Activated CD8-positive, alpha-beta memory T cell treated with anti-CD3 and anti-CD28 coated beads, Interleukin-2, amount 10 ng/mL, durations not matched to agents 7 days and 5 days (primary cell): ENCODE measurements around the gene MAD2L1. TPM values are rescaled to one million over a fixed set of nuclear protein-coding genes. Genes with fewer than 3 reads are reported as not detected.
"Not testable (repeated sequence)": the region's sequence is repeated elsewhere in the genome, so short reads cannot be mapped to it uniquely, and the experiment has no call there.

Experiments used
- ATAC-seq: fragments of 150-1000 bp; cut with Tn5 transposase; one replicate; pipeline ENCODE4 v1.10.0; 2021; ENCODE audit warnings: moderate library complexity
- CTCF ChIA-PET: fragments of 350-600 bp; sonication (Branson Sonifier 250); formaldehyde crosslinking; loops from one replicate; lab custom pipeline; 2021; ENCODE audit warnings: antibody characterized with exemption; lab: Charles Lee
- DNase-seq: peaks from one replicate; pipeline ENCODE4 v3.0.0-alpha.2; 2020
- H3K27ac Mint-ChIP-seq: one replicate; pipeline ENCODE4 v1.8.0; 2021; ENCODE audit warnings: mild to moderate bottlenecking, mixed read lengths
- H3K27me3 Mint-ChIP-seq: one replicate; pipeline ENCODE4 v1.8.0; 2021; ENCODE audit warnings: mixed read lengths
- H3K36me3 Mint-ChIP-seq: one replicate; pipeline ENCODE4 v1.8.0; 2021; ENCODE audit warnings: mild to moderate bottlenecking, mixed read lengths
- H3K4me1 Mint-ChIP-seq: one replicate; pipeline ENCODE4 v1.8.0; 2021; ENCODE audit warnings: mixed read lengths
- H3K4me3 Mint-ChIP-seq: one replicate; pipeline ENCODE4 v1.8.0; 2021; ENCODE audit warnings: mild to moderate bottlenecking, moderate library complexity, mixed read lengths
- H3K9me3 Mint-ChIP-seq: one replicate; pipeline ENCODE4 v1.8.0; 2022; ENCODE audit warnings: low read depth, mixed read lengths
- total RNA-seq, 2 experiments: library from RNA; stranded (reverse); gene quantifications; one replicate each; pipeline ENCODE4 v1.2.3, GENCODE V29; 2021

Gene MAD2L1
- 10 to 100 TPM; 66.9 to 75.4 TPM for total RNA-seq

- peak; percentile 99 for DNase-seq
- H3K27me3 Mint-ChIP-seq, result no peaks in the 10 kb centered on the region
- H3K36me3 Mint-ChIP-seq, result peaks cover 37% of the 10 kb centered on the region
- H3K4me3 Mint-ChIP-seq, result peak within 1 kb of the TSS; percentile 91
- ATAC-seq, result peak; percentile 94
- peaks cover 67% of the 10 kb centered on the region for H3K4me1 Mint-ChIP-seq
- peak within 1 kb of the TSS; percentile 99 for H3K27ac Mint-ChIP-seq
- CTCF ChIA-PET, result interaction anchor here (1.6 to 1.7 kb wide), 2 partner anchors 438 to 1125 kb away, joined by 3 to 11 read pairs; partner anchors contain the start of gene PDE5A
- no peaks in the 10 kb centered on the region for H3K9me3 Mint-ChIP-seq
These were observed at the start of gene MAD2L1 for GRCh38 chr4:120066517-120067340. Gene MAD2L1, minus strand, starts transcription at chr4:120066848. Its CDS starts 114 bp downstream, at chr4:120066734.

- Mint-ChIP-seq H3K36me3 (no peaks in the 10 kb centered on the region), H3K27me3 (peaks cover 3% of the 10 kb centered on the region), H3K4me1 (no peaks in the 10 kb centered on the region), H3K27ac (no peak overlapping the region), H3K9me3 (peaks cover 1% of the 10 kb centered on the region), H3K4me3 (no peak overlapping the region)
- no peak for DNase-seq
- ATAC-seq, result no peak
- CTCF ChIA-PET, result no interaction called here
These were observed 45.1 kb upstream of the MAD2L1 start for GRCh38 chr4:120111745-120112144.

- Mint-ChIP-seq H3K27me3 (peaks cover 3% of the 10 kb centered on the region), H3K9me3 (no peaks in the 10 kb centered on the region), H3K36me3 (no peaks in the 10 kb centered on the region), H3K4me3 (no peak overlapping the region), H3K4me1 (no peaks in the 10 kb centered on the region), H3K27ac (no peak overlapping the region)
- CTCF ChIA-PET, result no interaction called here
- DNase-seq, result no peak
- no peak for ATAC-seq
These were observed 42.8 kb upstream of the MAD2L1 start for GRCh38 chr4:120109406-120109805.

DNA sequence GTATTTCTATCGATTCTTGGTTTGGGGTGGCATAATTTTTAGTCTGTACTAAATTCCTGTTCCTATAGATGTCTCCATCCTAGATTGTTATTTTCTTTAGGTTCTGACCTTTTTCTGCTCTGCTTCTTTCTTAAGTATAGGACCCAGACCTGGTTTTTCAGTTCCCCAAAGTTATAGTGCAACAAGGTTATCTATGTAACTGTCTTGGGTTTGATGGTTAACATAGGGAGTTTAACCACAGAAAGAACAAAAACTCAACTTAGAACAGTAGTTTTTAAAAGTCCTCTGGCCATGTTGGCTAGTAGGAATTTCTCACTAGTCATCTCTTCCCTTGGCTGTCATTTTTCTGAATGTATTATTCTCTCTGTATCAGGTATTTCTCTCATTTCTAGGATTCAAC is 38.8 kb upstream of the MAD2L1 start:
- Mint-ChIP-seq H3K27me3 (no peaks in the 10 kb centered on the region), H3K4me1 (no peaks in the 10 kb centered on the region), H3K36me3 (no peaks in the 10 kb centered on the region), H3K9me3 (no peaks in the 10 kb centered on the region), H3K4me3 (no peak overlapping the region), H3K27ac (no peak overlapping the region)
- CTCF ChIA-PET, result no interaction called here
- DNase-seq, result no peak
- ATAC-seq, result no peak

DNA sequence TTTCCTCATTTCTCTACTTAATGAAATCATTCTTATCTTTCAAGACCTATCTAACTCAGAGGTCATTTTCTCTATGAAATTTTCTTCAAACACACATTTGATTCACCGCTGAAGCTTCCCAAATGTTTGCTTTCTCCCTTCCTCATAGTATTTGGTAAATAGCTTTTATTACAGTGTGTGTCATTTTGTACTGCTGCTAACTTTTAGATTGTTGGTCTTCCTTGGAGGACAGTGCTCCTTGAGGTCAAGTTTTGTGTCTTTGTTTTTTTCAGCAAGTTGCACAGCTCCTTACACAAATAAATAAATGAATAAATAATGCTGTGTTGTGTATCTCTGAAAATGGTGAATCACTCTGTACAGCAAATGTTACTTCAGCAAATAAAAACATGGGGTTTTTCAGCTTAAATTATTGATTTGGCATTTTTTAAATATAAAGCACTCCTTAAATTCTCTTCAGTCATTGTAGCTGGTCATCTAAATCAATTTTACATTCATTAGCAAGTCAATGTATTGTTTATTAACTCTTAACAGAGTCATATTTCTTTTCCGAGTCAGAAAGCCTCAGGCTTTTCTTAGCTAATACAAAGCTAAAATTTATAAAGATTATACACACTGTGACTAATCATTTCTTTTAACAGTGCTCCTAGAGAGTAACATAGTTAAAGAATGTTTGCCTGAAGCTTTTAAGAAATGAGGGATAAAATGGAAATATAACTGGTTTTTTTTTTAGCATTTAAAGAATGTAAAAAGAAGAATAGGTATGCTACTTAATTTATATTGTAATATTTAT is 30.1 kb upstream of the MAD2L1 start:
- CTCF ChIA-PET, result no interaction called here
- H3K36me3 Mint-ChIP-seq, result no peaks in the 10 kb centered on the region
- no peaks in the 10 kb centered on the region for H3K27me3 Mint-ChIP-seq
- H3K27ac Mint-ChIP-seq, result no peak overlapping the region
- H3K4me1 Mint-ChIP-seq, result peaks cover 4% of the 10 kb centered on the region
- H3K4me3 Mint-ChIP-seq, result no peak overlapping the region
- DNase-seq (no peak), ATAC-seq (no peak)
- no peaks in the 10 kb centered on the region for H3K9me3 Mint-ChIP-seq

- ATAC-seq, result no peak
- Mint-ChIP-seq H3K4me3 (no peak overlapping the region), H3K27ac (no peak overlapping the region), H3K36me3 (no peaks in the 10 kb centered on the region), H3K4me1 (peaks cover 13% of the 10 kb centered on the region), H3K9me3 (peaks cover 2% of the 10 kb centered on the region), H3K27me3 (no peaks in the 10 kb centered on the region)
- CTCF ChIA-PET, result no interaction called here
- DNase-seq, result no peak
These were observed 21.9 kb upstream of the MAD2L1 start for GRCh38 chr4:120088507-120088906.

GRCh38 chr4:120088066-120088465 is 21.4 kb upstream of the MAD2L1 start:
- ATAC-seq, H3K27ac Mint-ChIP-seq, CTCF ChIA-PET, H3K36me3 Mint-ChIP-seq, H3K27me3 Mint-ChIP-seq, DNase-seq, H3K9me3 Mint-ChIP-seq, H3K4me3 Mint-ChIP-seq: not testable (repeated sequence)
- H3K4me1 Mint-ChIP-seq, result peaks cover 13% of the 10 kb centered on the region

GRCh38 chr4:120085705-120086104 is 19.1 kb upstream of the MAD2L1 start:
- Mint-ChIP-seq H3K4me1 (no peaks in the 10 kb centered on the region), H3K27me3 (peaks cover 5% of the 10 kb centered on the region), H3K9me3 (peaks cover 2% of the 10 kb centered on the region), H3K27ac (no peak overlapping the region), H3K4me3 (no peak overlapping the region), H3K36me3 (no peaks in the 10 kb centered on the region)
- ATAC-seq, result no peak
- no peak for DNase-seq
- CTCF ChIA-PET, result no interaction called here

DNA sequence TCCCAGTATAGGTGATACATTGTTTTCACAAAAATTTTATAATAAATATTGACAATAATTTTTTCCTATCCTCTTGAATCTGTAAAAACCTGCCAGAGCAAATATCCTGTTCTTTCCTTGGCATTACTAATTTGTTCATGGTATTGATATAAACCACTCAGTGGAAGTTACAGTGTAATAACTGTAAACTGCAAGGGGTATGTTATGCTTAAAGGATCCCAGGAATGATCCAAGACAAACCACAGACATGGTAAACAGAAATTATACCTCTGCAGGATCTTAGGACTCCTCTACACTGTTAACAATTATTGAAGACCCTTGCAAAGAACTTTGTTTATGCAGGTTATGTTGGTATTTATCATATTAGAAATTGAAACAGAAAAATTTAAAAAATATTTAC is 17.7 kb upstream of the MAD2L1 start:
- Mint-ChIP-seq H3K27ac (no peak overlapping the region), H3K36me3 (no peaks in the 10 kb centered on the region), H3K4me1 (no peaks in the 10 kb centered on the region), H3K27me3 (peaks cover 5% of the 10 kb centered on the region), H3K4me3 (no peak overlapping the region), H3K9me3 (peaks cover 2% of the 10 kb centered on the region)
- DNase-seq (no peak), ATAC-seq (no peak)
- CTCF ChIA-PET, result interaction anchor here (0.9 kb wide), 1 partner anchor 19 kb away, joined by 3 read pairs; no protein-coding TSS in a partner anchor

DNA sequence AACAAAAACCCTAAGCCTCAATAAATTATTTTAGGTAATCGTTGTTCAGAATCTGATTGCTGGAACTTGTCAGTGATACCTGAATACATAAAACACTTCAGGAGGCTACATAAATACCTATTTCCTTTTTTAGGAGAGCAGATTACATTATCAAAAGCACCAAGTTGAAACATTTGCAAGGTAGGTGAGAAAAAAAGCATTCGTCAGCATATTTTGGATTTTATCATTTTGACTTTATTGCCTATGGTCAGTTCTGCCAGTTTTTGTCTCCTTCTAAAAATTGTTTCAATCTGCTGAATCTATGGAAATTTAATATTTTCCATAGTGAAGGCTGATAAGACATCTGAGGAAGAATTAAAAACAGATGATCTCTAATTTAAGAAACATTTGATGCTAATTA is 16.5 kb upstream of the MAD2L1 start:
- CTCF ChIA-PET, result interaction anchor here (0.9 kb wide), 1 partner anchor 17 kb away, joined by 3 read pairs; no protein-coding TSS in a partner anchor
- peaks cover 2% of the 10 kb centered on the region for H3K9me3 Mint-ChIP-seq
- no peak overlapping the region for H3K4me3 Mint-ChIP-seq
- ATAC-seq, result no peak
- no peaks in the 10 kb centered on the region for H3K4me1 Mint-ChIP-seq
- no peaks in the 10 kb centered on the region for H3K36me3 Mint-ChIP-seq
- peaks cover 5% of the 10 kb centered on the region for H3K27me3 Mint-ChIP-seq
- no peak for DNase-seq
- H3K27ac Mint-ChIP-seq, result no peak overlapping the region

DNA sequence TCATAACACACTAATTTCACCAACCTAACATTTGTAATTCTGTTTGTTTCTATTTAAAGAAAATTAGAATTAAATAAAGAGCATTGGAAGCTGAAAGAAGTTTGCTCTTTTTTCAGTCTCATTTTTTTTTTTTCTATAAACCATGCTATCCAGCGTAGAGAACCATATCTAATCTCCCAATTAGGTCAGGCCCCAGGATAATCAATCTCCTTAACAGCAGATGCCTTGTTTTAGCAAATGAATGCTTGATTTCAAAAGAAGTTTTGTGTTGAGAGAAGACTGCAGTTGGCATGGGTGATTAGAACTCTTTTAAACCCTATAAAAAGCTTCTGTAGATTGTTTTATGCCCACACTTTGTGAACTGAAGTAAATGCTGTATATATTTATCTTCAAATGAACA is 15.6 kb upstream of the MAD2L1 start:
- Mint-ChIP-seq H3K27ac (no peak overlapping the region), H3K4me3 (no peak overlapping the region), H3K9me3 (no peaks in the 10 kb centered on the region), H3K36me3 (no peaks in the 10 kb centered on the region), H3K27me3 (peaks cover 5% of the 10 kb centered on the region), H3K4me1 (no peaks in the 10 kb centered on the region)
- CTCF ChIA-PET, result no interaction called here
- DNase-seq, result no peak
- no peak for ATAC-seq

DNA sequence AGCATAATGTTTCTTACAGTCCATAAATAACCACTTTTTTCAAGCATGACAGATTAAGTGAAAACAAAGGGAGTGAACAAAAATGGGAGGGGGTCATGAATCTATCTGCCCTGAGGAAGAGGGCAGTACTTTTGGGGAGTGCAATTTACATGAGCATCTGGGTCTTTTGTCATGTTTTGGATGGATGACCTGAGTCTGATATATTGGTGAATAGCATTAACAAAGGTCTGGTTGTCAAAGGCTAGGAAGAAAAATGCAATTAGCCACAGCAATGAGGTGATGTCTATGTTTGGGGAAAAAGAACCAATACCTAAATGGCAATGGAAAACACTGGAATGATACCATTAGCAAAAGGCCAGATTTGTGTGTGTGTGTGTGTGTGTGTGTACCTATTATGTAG is 15.1 kb upstream of the MAD2L1 start:
- Mint-ChIP-seq H3K27ac (no peak overlapping the region), H3K4me3 (no peak overlapping the region), H3K9me3 (no peaks in the 10 kb centered on the region), H3K27me3 (peaks cover 5% of the 10 kb centered on the region), H3K36me3 (no peaks in the 10 kb centered on the region), H3K4me1 (no peaks in the 10 kb centered on the region)
- CTCF ChIA-PET, result no interaction called here
- DNase-seq (no peak), ATAC-seq (no peak)

- Mint-ChIP-seq H3K9me3 (no peaks in the 10 kb centered on the region), H3K27me3 (peaks cover 5% of the 10 kb centered on the region), H3K4me3 (no peak overlapping the region), H3K36me3 (no peaks in the 10 kb centered on the region), H3K4me1 (no peaks in the 10 kb centered on the region), H3K27ac (no peak overlapping the region)
- CTCF ChIA-PET, result no interaction called here
- DNase-seq, result no peak
- no peak for ATAC-seq
These were observed 13.9 kb upstream of the MAD2L1 start for GRCh38 chr4:120080533-120080932.
